Activated naive CD8-positive, alpha-beta T cell treated with anti-CD3 and anti-CD28 coated beads, Interleukin-2, amount 50 U/mL, for 16 hours (primary cell): ENCODE measurements around the gene BAIAP2L1.
"Not testable (repeated sequence)": the region's sequence is repeated elsewhere in the genome, so short reads cannot be mapped to it uniquely, and the experiment has no call there.

Experiments
- DNase-seq: peaks from one replicate; pipeline ENCODE4 v3.0.0-alpha.2; 2020; ENCODE audit warnings: low read depth, low spot score

The BAIAP2L1 gene

DNA sequence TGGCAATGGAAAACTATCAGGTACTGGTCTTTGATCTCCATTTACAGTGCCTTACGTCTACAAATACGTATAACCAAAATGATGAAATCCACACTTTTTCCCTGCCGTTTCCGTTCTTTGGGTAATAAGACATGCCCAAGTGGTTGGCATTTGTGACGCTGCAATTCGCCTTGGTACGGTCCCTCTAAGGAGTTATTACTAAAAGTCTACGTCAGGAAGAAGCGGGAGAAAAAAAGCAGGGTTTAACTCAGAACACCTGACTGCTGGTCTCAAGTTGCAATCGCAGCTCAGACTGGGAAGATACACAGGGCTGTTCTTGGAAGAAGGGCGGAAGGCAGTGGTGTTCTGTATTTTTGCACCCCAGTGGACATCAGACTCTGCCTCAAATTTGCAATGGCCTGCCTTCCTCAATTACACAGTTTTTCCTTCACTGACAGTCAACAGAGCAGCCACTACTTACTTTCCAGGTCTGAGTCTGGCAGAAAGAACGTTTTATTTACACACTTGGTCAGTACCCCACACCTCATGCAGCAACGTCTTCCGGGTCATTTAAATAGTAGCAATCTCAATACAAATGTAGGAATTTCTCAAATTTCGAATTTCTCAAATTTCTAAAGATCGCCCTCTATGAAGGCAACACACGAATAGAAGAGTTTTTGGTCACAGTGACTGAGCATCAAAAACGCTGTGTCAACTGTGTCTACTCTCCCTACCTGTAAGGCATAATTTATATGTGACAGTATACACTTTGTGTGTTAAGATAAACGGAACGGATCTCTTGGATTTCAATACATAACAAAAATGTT is 2.1 kb downstream of the BAIAP2L1 start:
- DNase-seq: no peak

DNA sequence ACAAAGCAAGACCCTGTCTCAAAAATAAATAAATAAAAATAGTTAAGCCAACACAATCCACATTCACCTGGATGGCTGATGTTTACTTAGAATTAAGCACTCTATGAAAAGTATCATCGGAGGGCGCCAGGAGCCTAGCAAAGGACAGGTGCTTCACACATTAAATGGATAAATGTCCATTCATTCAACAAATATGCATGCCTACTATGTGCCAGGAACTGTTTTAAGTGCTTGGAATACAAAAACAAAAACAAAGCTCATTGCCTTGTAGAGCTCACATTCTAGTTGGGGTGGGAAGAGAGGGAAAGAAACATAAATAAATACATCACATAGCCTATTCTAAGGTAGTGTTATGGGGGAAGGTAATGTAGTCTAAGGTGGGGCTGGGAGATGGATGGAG is 4.1 kb downstream of the BAIAP2L1 start:
- DNase-seq: no peak

- no peak for DNase-seq
Measured at GRCh38 chr7:98395951-98396350, 4.9 kb downstream of the BAIAP2L1 start.

- no peak for DNase-seq
Measured at GRCh38 chr7:98395481-98395880, 5.4 kb downstream of the BAIAP2L1 start.

DNA sequence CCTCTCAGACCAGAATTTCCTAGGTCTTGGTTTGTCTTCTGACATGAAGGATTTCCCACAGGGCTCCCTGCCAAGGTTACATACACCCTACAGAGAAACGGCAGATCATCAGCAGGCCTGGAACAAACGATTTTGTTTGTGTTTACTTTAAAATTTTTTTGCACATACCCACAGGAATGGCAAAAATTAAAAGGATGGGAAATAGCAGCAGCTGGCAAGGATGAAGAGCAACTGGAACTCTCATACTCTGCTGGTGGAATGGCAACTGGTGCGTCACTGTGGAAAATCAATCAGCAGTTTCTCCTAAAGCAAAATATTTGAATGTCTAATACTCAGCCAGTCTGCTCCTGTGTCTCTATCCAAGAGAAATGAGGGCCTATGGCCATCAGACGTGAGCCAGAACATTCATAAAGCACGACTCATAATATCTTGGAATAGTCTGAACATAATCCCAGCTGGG is 6.5 kb downstream of the BAIAP2L1 start:
- DNase-seq: no peak

- DNase-seq: no peak
Measured at GRCh38 chr7:98387544-98388226, 13.2 kb downstream of the BAIAP2L1 start.

- DNase-seq: no peak
Measured at GRCh38 chr7:98387131-98387530, 13.8 kb downstream of the BAIAP2L1 start.

- not testable (repeated sequence) for DNase-seq
Measured at GRCh38 chr7:98385532-98385931, 15.4 kb downstream of the BAIAP2L1 start.

GRCh38 chr7:98378210-98378819 is 22.6 kb downstream of the BAIAP2L1 start:
- DNase-seq: no peak

- DNase-seq: no peak
Measured at GRCh38 chr7:98376711-98377110, 24.2 kb downstream of the BAIAP2L1 start.

DNA sequence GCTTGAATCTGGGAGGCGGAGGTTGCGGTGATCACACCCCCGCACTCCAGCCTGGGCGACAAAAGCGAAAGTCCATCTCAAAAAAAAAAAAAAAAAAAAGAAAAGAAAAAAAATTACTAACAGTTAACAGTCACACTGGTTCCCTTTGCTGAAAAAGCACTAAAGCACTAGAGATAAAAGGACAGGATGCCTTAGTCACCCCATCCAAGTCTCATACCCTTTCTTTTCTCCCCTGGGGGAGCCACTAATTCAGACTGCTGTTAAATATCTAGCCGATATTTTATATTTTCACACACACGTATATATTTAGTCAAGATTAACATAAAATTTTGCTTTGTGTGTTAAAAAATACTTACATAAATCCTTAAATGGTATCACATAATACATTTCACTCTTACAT is 25.2 kb downstream of the BAIAP2L1 start:
- DNase-seq: no peak

GRCh38 chr7:98374285-98374680 is 26.6 kb downstream of the BAIAP2L1 start:
- DNase-seq: no peak

- DNase-seq: no peak
Measured at GRCh38 chr7:98372993-98373392, 27.9 kb downstream of the BAIAP2L1 start.

DNA sequence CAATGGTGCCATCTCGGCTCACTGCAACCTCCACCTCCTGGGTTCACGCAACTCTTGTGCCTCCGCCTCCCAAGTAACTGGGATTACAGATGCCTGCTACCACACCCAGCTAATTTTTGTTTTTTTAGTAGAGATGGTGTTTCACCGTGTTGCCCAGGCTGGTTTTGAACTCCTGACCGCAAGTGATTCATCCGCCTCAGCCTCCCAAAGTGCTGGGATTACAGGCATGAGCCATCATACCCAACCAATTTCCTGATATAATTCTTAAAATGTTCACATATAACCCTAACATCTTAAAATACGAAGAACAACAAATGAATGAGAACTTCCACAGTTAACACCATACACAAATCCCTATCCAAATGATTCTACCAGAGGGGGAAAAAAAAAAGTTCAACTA is 31.2 kb downstream of the BAIAP2L1 start:
- DNase-seq: no peak

GRCh38 chr7:98368716-98369115 is 32.2 kb downstream of the BAIAP2L1 start:
- no peak for DNase-seq

DNA sequence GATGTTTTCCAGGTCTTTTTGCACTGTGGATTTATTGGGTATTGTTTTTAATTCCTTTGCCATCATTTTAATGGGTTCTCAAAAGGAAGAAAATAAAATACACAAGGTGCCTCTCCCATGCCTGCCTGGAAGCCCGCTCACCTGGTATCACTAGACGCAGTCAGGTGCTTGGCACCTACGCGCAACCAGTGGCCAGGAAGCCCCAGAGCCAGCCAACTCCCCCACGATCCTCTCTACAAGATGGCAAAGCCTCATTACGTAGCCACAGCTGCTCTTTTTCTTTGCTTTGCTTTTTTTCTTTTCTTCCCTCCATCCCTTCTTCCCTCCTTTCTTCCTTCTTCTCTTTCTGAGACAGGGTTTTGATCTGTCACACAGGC is 34.3 kb downstream of the BAIAP2L1 start:
- no peak for DNase-seq

GRCh38 chr7:98365863-98366561 is 34.9 kb downstream of the BAIAP2L1 start:
- no peak for DNase-seq

DNA sequence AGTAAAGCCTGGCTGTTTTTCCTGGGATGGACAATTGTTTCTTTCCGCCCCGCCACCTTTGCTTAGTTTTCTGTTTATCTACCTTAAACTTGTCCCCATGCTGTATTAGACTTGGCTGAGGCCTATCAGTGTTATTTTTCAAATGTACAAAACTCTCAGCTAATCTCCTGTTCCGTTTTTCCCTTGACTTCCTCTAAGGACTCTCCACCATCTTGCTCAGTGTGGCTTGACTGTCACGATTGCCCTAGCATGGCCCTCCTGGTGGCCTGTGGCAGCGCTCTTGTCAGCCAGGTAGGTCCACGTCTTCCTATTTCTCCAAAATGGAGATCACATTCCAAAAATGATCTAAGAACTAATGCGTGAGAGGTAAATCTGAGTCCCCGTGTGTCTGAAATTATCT is 36.7 kb downstream of the BAIAP2L1 start:
- DNase-seq: no peak

DNA sequence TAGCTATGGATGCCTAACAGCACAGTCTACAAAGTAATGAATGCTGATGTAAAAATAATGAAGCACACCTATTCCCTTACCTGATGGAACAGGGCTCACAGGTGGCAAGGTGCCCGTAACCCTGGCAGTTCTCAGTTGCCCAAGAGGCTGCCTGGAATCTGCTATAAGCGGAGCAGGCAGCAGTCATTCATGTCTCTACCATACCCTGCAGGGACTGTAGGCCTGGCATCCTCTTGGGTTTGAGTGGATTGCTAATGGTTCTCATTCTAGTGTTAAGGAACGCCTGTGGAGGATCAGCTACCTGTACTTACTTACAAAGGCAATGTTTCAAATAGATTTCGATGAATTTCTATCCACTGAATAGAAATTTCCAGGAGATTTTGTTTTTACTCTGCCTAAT is 38.4 kb downstream of the BAIAP2L1 start:
- no peak for DNase-seq

- no peak for DNase-seq
Measured at GRCh38 chr7:98360221-98361130, 40.4 kb downstream of the BAIAP2L1 start.

DNA sequence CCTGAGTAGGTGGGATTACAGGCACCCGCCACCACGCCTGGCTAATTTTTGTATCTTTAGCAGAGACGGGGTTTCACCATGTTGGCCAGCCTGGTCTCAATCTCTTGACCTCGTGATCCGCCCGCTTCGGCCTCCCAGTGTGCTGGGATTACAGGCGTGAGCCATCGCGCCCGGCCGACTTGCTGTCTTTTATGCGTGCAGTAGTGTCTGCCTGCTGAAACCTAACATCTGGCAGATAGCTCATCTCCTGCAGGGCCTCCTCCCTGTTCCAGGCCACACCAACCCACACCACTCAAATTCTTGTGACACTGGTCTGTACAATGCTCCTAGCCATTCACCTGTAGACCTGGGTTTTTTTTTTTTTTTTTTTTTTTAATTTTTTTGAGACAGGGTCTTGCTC is 41.5 kb downstream of the BAIAP2L1 start:
- DNase-seq: no peak
